ENCODE measurements around the gene PCGF3. TPM values are rescaled to one million over a fixed set of nuclear protein-coding genes. Genes with fewer than 3 reads are reported as not detected.

Gene PCGF3
- total and polyA plus RNA-seq, 12 donors, result 17.5 to 50.8 (median 21.9) TPM

- Histone ChIP-seq H3K4me3 (peak overlapping the region in 9 of 10 donors; percentile 27 to 99 (median 88)), H3K9me3 (no peaks in the 10 kb centered on the region), H3K36me3 (peaks cover 0 to 3% (median 0%) of the 10 kb centered on the region in 9 donors), H3K27ac (peak overlapping the region in 3 of 10 donors; percentile 18 to 47 (median 35)), H3K4me1 (peaks cover 8 to 30% (median 22%) of the 10 kb centered on the region in 9 donors), H3K27me3 (no peaks in the 10 kb centered on the region)
- no peak for TF ChIP-seq CTCF (IDR thresholded peaks at IDR 0.05)
- WGBS, 2 donors, result 44 to 53% methylated on average over 14 to 21 of the region's 21 CpGs
- intact Hi-C loops (cut with DNase I), result no loop called here
- ATAC-seq (no peak), DNase-seq (no peak)
Measured at GRCh38 chr4:706834-707598, 1.4 kb downstream of the PCGF3 start.

GRCh38 chr4:707929-708630, 2.4 kb downstream of the PCGF3 start:
- Histone ChIP-seq H3K4me1 (peaks cover 8 to 30% (median 22%) of the 10 kb centered on the region in 9 donors), H3K9me3 (no peaks in the 10 kb centered on the region), H3K27me3 (no peaks in the 10 kb centered on the region), H3K4me3 (peak overlapping the region in 1 of 10 donors; percentile 6), H3K27ac (no peak overlapping the region), H3K36me3 (peaks cover 0 to 3% (median 0%) of the 10 kb centered on the region in 9 donors)
- TF ChIP-seq CTCF (IDR thresholded peaks at IDR 0.05), result no peak
- WGBS, 2 donors, result 79 to 87% methylated on average over 9 to 11 of the region's 11 CpGs
- DNase-seq, result no peak
- no peak for ATAC-seq
- intact Hi-C loops (cut with DNase I), result no loop called here

GRCh38 chr4:708631-708933, 3.0 kb downstream of the PCGF3 start:
- H3K27me3 ChIP-seq, result no peaks in the 10 kb centered on the region
- H3K36me3 ChIP-seq, result peaks cover 0 to 3% (median 0%) of the 10 kb centered on the region in 9 donors
- peaks cover 8 to 30% (median 22%) of the 10 kb centered on the region in 9 donors for H3K4me1 ChIP-seq
- no peaks in the 10 kb centered on the region for H3K9me3 ChIP-seq
- no peak for TF ChIP-seq CTCF (IDR thresholded peaks at IDR 0.05)
- DNase-seq (no peak), ATAC-seq (no peak)
- H3K27ac ChIP-seq, result no peak overlapping the region
- peak overlapping the region in 1 of 10 donors; percentile 6 for H3K4me3 ChIP-seq
- WGBS, 2 donors, result 73 to 74% methylated on average over 6 of the region's 6 CpGs
- intact Hi-C loops (cut with DNase I), result no loop called here

GRCh38 chr4:709348-709747, 3.7 kb downstream of the PCGF3 start:
- DNase-seq, result no peak
- intact Hi-C loops (cut with DNase I), result no loop called here
- ATAC-seq, result no peak
- no peak overlapping the region for H3K27ac ChIP-seq
- TF ChIP-seq CTCF (IDR thresholded peaks at IDR 0.05), result no peak
- no peaks in the 10 kb centered on the region for H3K9me3 ChIP-seq
- WGBS, 2 donors, result 97% methylated on average over 6 of the region's 6 CpGs
- H3K4me1 ChIP-seq, result peaks cover 8 to 30% (median 22%) of the 10 kb centered on the region in 9 donors
- peaks cover 0 to 5% (median 0%) of the 10 kb centered on the region in 9 donors for H3K36me3 ChIP-seq
- no peak overlapping the region for H3K4me3 ChIP-seq
- H3K27me3 ChIP-seq, result no peaks in the 10 kb centered on the region
